ENCODE results near the gene TRABD. TPM values are rescaled to one million over a fixed set of nuclear protein-coding genes. Genes with fewer than 3 reads are reported as not detected.

The TRABD gene
- total RNA-seq, 4 donors from 2014 or later = 10.8 to 30.5 (median 17.8) TPM

- TF ChIP-seq, protein P1, sequence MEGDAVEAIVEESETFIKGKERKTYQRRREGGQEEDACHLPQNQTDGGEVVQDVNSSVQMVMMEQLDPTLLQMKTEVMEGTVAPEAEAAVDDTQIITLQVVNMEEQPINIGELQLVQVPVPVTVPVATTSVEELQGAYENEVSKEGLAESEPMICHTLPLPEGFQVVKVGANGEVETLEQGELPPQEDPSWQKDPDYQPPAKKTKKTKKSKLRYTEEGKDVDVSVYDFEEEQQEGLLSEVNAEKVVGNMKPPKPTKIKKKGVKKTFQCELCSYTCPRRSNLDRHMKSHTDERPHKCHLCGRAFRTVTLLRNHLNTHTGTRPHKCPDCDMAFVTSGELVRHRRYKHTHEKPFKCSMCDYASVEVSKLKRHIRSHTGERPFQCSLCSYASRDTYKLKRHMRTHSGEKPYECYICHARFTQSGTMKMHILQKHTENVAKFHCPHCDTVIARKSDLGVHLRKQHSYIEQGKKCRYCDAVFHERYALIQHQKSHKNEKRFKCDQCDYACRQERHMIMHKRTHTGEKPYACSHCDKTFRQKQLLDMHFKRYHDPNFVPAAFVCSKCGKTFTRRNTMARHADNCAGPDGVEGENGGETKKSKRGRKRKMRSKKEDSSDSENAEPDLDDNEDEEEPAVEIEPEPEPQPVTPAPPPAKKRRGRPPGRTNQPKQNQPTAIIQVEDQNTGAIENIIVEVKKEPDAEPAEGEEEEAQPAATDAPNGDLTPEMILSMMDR (IDR thresholded peaks at IDR 0.05; ENCODE audit: low read depth) = no peak
Observed at GRCh38 chr22:50232481-50233151, 46.9 kb downstream of the TRABD start.

DNA sequence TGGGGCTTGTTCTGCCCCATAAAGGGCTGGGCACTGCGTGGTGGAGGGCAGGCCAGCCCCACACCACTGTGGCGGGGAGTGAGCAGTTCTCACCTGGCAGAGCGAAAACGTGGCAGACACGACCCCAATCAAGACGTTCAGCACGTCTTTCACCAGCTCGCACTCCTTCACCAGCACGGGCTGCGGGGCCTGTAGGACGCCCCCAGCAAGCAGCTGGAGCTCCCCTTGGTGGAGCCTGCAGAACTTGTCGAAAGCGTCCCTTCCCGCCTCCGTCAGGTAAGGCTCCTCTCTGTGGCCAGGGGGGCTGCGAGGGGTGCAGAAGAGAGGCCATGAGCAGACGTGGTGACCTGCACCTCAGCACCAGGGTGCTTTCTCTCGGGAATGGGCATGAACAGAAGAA lies 47.5 kb downstream of the TRABD start:
- TF ChIP-seq, protein P1 (IDR thresholded peaks at IDR 0.05; ENCODE audit: low read depth) = no peak

DNA sequence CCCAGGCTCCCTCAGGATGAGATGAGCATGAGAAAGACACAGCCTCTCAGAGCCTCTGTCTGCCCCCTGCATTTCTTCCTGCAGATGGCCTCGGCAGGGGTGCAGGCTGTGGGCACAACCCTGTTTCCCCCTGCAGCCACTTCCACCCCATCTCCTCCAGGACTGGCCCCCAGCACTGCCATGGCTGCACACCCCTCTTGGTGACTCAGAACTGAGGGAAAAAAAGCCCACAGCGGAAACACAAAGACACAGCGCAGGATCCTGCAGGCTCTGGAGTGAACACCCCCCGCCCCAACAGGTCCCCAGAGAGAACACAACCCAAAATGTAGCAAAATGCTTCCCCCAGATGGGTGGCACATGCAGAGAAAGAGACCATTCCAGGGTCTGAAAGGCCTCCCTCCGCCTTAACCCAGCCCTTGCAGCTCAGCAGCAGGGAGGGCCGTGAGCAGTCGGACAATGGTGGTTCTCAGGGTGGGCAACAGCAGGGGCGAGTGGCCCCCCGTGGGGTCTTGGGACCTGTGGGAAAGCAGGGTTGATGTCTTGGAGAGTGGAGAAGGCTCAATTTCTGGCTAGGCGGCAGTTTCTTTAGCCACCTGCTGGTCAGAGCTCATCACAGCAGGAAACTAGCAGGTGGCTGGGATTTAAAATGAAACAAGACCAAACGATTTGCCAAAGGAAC lies 51.2 kb downstream of the TRABD start:
- TF ChIP-seq, protein P1 (IDR thresholded peaks at IDR 0.05; ENCODE audit: low read depth) = no peak

GRCh38 chr22:50238755-50239154 lies 53.0 kb downstream of the TRABD start:
- TF ChIP-seq, protein P1 (IDR thresholded peaks at IDR 0.05; ENCODE audit: low read depth) = no peak

DNA sequence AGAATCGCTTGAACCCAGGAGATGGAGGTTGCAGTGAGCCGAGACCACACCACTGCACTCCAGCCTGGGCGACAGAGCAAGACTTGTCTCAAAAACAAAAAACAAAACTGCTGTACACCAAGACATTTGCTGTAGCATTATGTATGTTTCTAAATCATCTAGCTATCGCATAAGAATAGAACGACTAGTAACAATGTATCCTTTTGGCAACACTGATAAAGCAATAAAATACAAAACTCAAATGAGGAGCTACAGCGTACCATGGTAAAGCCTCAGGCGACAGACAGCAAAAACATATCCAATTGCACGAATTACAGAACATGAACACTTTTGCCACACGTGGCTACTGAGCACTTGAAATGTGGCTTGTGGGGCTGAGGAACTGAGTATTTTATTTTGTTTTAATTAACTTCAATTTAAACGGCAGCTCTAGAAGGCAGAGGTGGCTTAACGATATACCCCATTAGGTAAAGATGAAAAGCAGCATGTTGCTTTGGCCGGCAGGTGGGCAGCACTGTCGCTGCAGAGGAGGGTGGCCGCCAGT lies 56.8 kb downstream of the TRABD start:
- TF ChIP-seq, protein P1 (IDR thresholded peaks at IDR 0.05; ENCODE audit: low read depth) = no peak

DNA sequence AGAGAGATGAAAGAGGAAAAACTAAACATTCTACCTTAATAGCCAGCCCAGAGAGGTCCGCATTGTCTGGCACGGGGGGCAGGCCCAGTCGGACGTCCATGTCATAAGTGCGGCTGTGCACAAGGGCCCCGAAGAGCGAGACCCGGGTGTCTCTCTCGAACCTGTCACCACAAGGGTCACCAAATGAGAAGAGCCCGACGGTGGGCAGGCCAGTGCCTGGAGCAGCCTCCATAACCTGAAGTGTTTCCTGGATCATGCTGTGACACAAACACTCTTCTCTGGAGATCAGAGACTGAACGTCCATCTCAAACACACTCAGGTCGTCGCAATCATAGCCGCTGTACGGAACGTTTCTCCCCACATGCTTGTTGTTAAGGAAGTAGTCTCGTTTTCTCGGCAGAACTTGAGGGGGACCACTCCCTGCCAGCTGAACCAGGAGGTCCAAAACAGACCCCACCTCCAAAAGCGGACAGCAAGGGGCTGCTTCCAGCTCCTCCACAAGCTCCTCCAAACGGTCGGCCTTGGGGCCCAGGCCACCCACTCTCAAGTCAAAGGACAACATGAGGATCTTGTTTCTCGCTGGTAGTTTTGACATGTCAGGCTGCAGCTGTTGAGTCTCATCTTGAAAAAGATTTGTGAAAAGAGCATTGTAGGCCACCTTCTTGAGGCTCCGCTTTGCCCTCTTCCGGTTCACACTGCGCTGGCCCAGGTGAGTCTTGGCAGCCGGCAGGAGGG lies 58.1 kb downstream of the TRABD start:
- TF ChIP-seq, protein P1 (IDR thresholded peaks at IDR 0.05; ENCODE audit: low read depth) = no peak

All from subcutaneous adipose tissue (tissue), 4 donors.